Upper lobe of right lung (tissue), 1 donor: ENCODE results near the gene ZMYND15. TPM values are rescaled to one million over a fixed set of nuclear protein-coding genes. Genes with fewer than 3 reads are reported as not detected.
A peak's percentile ranks its signal among the peaks of the same experiment; 100 is the strongest.
"Not testable (repeated sequence)": the region's sequence is repeated elsewhere in the genome, so short reads cannot be mapped to it uniquely, and the experiment has no call there.

ENCODE experiments used
- ATAC-seq: fragments of 200-7000 bp; cut with Tn5 transposase; one replicate; pipeline ENCODE4 v1.9.1; 2020; ENCODE audit warnings: mild to moderate bottlenecking, moderate library complexity
- DNase-seq: peaks from one replicate; pipeline ENCODE4 v3.0.0-alpha.2; 2020
- H3K27ac ChIP-seq: fragments of 200-600 bp; one replicate; pipeline ENCODE4 v1.8.0; 2022
- H3K27me3 ChIP-seq: fragments of 200-600 bp; one replicate; pipeline ENCODE4 v1.8.0; 2022; ENCODE audit warnings: mild to moderate bottlenecking
- H3K36me3 ChIP-seq: fragments of 200-600 bp; one replicate; pipeline ENCODE4 v1.8.0; 2022
- H3K4me1 ChIP-seq: fragments of 200-600 bp; one replicate; pipeline ENCODE4 v1.8.0; 2022
- H3K4me3 ChIP-seq: fragments of 200-600 bp; one replicate; pipeline ENCODE4 v1.8.0; 2022; ENCODE audit warnings: mild to moderate bottlenecking
- H3K9me3 ChIP-seq: fragments of 200-600 bp; one replicate; pipeline ENCODE4 v1.8.0; 2022
- intact Hi-C: fragments of 100-400 bp; cut with DNase I; formaldehyde crosslinking; loops from one replicate; pipeline ENCODE4 v1.11.0; 2022
- total RNA-seq: library from RNA; stranded (reverse); fragmentation: NEBNext Ultra II Directional; extraction: Animal tissue kit (Norgen Biotek cat#: 25700); gene quantifications from one replicate; pipeline ENCODE4 v1.2.1, GENCODE V29; 2021
- TF ChIP-seq, protein P1 (sequence below): fragments of 200-600 bp; IDR thresholded peaks from one replicate; pipeline ENCODE4 v1.8.0; 2022; ENCODE audit warnings: antibody characterized with exemption
- donor health status: DM: no; HTN: yes; CAD: no; lungs with severe emphysema.

ZMYND15 gene
- total RNA-seq, 1 donor from 2014 or later, result 9.6 TPM

DNA sequence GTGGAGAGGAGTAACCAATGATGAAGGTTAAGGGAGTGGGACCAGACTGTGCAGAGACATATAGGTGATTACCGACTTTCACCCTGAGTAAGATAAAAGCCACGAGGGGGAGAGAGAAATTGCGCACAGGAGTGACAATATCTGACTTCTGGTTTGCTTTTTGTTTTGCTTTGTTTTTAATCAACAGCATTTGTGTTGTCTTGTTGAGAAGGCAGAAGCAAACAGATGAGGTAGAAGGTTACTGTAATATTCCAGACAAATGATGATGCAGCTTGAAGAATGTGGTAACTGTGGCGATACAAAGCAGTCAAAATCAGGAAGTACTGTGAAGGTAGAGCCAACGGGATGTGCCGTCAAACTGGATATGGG is 43.2 kb upstream of the ZMYND15 start:
- TF ChIP-seq, protein P1, sequence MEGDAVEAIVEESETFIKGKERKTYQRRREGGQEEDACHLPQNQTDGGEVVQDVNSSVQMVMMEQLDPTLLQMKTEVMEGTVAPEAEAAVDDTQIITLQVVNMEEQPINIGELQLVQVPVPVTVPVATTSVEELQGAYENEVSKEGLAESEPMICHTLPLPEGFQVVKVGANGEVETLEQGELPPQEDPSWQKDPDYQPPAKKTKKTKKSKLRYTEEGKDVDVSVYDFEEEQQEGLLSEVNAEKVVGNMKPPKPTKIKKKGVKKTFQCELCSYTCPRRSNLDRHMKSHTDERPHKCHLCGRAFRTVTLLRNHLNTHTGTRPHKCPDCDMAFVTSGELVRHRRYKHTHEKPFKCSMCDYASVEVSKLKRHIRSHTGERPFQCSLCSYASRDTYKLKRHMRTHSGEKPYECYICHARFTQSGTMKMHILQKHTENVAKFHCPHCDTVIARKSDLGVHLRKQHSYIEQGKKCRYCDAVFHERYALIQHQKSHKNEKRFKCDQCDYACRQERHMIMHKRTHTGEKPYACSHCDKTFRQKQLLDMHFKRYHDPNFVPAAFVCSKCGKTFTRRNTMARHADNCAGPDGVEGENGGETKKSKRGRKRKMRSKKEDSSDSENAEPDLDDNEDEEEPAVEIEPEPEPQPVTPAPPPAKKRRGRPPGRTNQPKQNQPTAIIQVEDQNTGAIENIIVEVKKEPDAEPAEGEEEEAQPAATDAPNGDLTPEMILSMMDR, result no peak
- no peak overlapping the region for H3K4me3 ChIP-seq
- no peaks in the 10 kb centered on the region for H3K27me3 ChIP-seq
- no peak for ATAC-seq
- H3K27ac ChIP-seq, result no peak overlapping the region
- DNase-seq, result no peak
- H3K4me1 ChIP-seq, result no peaks in the 10 kb centered on the region
- no peaks in the 10 kb centered on the region for H3K36me3 ChIP-seq
- H3K9me3 ChIP-seq, result no peaks in the 10 kb centered on the region
- intact Hi-C loops, result no loop called here

DNA sequence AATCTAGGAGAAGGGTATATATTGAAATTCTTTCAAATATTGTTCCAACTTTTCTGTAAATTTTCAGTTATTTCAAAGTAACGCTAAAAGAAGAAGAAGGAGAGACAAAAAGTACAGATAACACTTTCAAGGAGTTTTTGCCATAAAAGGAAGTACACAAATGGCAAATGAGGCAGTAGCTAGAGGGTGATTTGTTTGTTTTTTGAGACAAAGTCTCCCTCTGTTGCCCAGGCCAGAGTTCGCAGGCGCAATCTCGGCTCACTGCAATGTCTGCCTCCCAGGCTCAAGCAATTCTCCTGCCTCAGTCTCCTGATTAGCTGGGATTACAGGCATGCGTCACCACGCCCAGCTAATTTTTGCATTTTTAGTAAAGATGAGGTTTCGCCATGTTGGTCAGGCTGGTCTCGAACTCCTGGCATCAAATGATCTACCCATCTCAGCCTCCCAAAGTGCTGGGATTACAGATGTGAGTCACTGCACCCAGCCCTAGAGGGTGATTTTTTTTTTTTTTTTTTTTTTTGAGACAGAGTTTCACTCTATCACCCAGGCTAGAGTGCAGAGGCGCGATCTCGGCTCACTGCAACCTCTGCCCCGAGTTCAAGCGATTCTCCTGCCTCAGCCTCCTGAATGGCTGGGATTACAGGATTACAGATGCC is 40.1 kb upstream of the ZMYND15 start:
- H3K4me1 ChIP-seq, intact Hi-C loops, H3K27ac ChIP-seq, H3K9me3 ChIP-seq, DNase-seq, H3K27me3 ChIP-seq, H3K4me3 ChIP-seq, H3K36me3 ChIP-seq, ATAC-seq: not testable (repeated sequence)

DNA sequence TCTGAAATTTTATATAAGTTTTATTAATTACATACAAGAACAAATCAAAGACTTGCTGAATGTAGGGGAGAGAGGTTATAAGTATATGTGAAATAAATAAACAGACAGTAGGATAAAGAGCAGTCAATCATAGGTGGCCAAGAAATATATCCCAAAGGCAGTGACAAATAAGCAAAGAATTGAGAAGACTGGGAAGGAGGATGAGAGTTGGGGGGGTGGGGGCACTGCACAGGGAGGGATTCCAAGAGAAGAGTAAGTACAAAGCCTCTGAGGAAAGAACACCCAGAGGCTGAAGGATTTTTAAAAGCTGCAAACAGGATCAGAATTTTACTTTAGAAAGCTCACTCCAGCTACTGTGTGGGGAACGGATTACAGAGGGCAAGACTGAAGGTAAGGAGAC is 38.5 kb upstream of the ZMYND15 start:
- no peak for DNase-seq
- peaks cover 9% of the 10 kb centered on the region for H3K4me1 ChIP-seq
- H3K27ac ChIP-seq, result no peak overlapping the region
- no peak for ATAC-seq
- no peak overlapping the region for H3K4me3 ChIP-seq
- H3K27me3 ChIP-seq, result no peaks in the 10 kb centered on the region
- TF ChIP-seq, protein P1, result no peak
- intact Hi-C loops, result no loop called here
- H3K36me3 ChIP-seq, result no peaks in the 10 kb centered on the region
- H3K9me3 ChIP-seq, result no peaks in the 10 kb centered on the region

DNA sequence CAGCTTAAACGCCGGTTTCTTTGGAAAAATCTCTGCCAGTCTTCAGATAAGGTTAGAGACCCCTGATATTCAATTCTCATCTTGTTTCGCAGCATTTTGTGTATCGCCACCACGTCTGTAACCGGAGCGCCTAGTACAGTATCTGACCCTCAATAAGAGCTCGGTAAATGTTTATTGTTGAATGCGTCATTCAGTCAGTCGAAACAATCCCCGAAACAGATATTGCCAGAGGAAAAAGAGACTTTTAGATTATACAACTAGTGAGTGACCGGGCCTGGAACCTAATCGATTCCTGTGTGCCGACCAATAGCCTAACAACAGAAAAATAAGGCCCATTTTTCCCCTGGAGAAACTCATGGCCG is 36.3 kb upstream of the ZMYND15 start:
- DNase-seq, result no peak
- Histone ChIP-seq H3K27me3 (no peaks in the 10 kb centered on the region), H3K4me1 (peaks cover 9% of the 10 kb centered on the region), H3K9me3 (no peaks in the 10 kb centered on the region), H3K4me3 (peak overlapping the region; percentile 95), H3K27ac (peak overlapping the region; percentile 75), H3K36me3 (no peaks in the 10 kb centered on the region)
- no peak for ATAC-seq
- intact Hi-C loops, result no loop called here
- TF ChIP-seq, protein P1, result no peak

DNA sequence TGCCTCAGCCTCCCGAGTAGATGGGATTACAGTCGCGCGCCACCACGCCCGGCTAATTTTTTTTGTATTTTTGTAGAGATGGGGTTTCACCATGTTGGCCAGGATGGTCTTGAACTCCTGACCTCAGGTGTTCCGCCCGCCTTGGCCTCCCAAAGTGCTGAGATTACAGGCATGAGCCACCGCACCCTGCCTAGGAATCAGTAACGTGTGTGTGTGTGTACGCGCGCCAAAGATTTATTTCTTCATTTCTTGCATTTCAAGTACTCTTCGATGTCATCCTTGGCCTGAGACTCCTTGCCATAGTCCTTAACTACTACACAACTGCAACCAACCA is 35.1 kb upstream of the ZMYND15 start:
- H3K36me3 ChIP-seq, ATAC-seq, DNase-seq, H3K27me3 ChIP-seq, intact Hi-C loops, H3K4me1 ChIP-seq, H3K9me3 ChIP-seq: not testable (repeated sequence)
- Histone ChIP-seq H3K4me3 (peak overlapping the region; percentile 95), H3K27ac (peak overlapping the region; percentile 75)

DNA sequence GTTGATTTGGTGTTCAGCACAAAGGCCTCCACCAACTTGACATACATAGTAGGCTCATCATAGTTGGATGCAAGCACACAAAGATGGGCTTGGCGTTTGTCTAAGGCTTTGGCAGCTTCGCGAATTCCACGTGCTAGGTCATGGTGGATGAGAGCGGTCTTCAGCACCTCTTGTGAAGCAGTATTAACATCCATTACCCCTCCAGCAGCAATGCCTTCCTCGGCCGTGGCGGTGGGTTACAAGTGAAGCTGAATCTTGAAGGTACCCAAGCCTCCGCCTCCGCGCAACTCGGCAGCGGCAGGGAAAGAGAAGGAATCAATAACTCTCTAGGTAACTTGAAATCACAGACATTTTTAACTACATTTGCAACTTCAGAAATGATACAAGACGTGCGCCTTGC is 34.6 kb upstream of the ZMYND15 start:
- no peak for DNase-seq

More for the DNA sequence above, 34.6 kb upstream of the ZMYND15 start:
- Histone ChIP-seq H3K36me3 (no peaks in the 10 kb centered on the region), H3K4me3 (no peak overlapping the region), H3K27me3 (no peaks in the 10 kb centered on the region), H3K9me3 (no peaks in the 10 kb centered on the region), H3K4me1 (peaks cover 9% of the 10 kb centered on the region), H3K27ac (no peak overlapping the region)
- TF ChIP-seq, protein P1, result no peak
- intact Hi-C loops, result no loop called here
- ATAC-seq, result no peak
